H9 (cell line): Measurements from ENCODE around the gene NTRK2. TPM values are rescaled to one million over a fixed set of nuclear protein-coding genes. Genes with fewer than 3 reads are reported as not detected.

ENCODE experiments used
- DNase-seq: peaks from one replicate; pipeline ENCODE4 v3.0.0-alpha.2; 2017
- H2AFZ ChIP-seq: one replicate; pipeline ENCODE4 v1.6.1; 2013; ENCODE audit warnings: mild to moderate bottlenecking, low read length, control low read depth, moderate library complexity
- H2AK5ac ChIP-seq: 2 replicates; pipeline ENCODE4 v1.6.1; 2013; ENCODE audit warnings: low read length, control low read depth, mixed read lengths; ENCODE audit not compliant: insufficient read length
- H2BK120ac ChIP-seq: one replicate; pipeline ENCODE4 v1.6.1; 2013; ENCODE audit warnings: low read depth, mild to moderate bottlenecking, low read length, control low read depth, inconsistent platforms; ENCODE audit not compliant: poor library complexity, severe bottlenecking
- H2BK12ac ChIP-seq: 2 replicates; pipeline ENCODE4 v1.6.1; 2013; ENCODE audit warnings: low read length, control low read depth, mixed read lengths, low read depth; ENCODE audit not compliant: insufficient read length
- H2BK15ac ChIP-seq: 2 replicates; pipeline ENCODE4 v1.6.1; 2013; ENCODE audit warnings: low read depth, low read length, control low read depth
- H2BK20ac ChIP-seq: one replicate; pipeline ENCODE4 v1.6.1; 2013; ENCODE audit warnings: low read depth, mild to moderate bottlenecking, low read length, control low read depth, inconsistent platforms; ENCODE audit not compliant: poor library complexity, severe bottlenecking
- H2BK5ac ChIP-seq: 2 replicates; pipeline ENCODE4 v1.6.1; 2013; ENCODE audit warnings: low read length, control low read depth, mixed read lengths; ENCODE audit not compliant: insufficient read length
- H3K14ac ChIP-seq: 2 replicates; pipeline ENCODE4 v1.6.1; 2013; ENCODE audit warnings: low read length, control low read depth; ENCODE audit not compliant: insufficient read depth
- H3K18ac ChIP-seq: 2 replicates; pipeline ENCODE4 v1.6.1; 2013; ENCODE audit warnings: low read depth, mild to moderate bottlenecking, mixed read lengths, low read length, control low read depth; ENCODE audit not compliant: insufficient read length
- H3K23ac ChIP-seq: 2 replicates; pipeline ENCODE4 v1.6.1; 2013; ENCODE audit warnings: low read length, control low read depth, mixed read lengths, low read depth; ENCODE audit not compliant: insufficient read length
- H3K23me2 ChIP-seq: 2 replicates; pipeline ENCODE4 v1.6.1; 2013; ENCODE audit warnings: low read depth, mild to moderate bottlenecking, mixed read lengths, low read length, control low read depth; ENCODE audit not compliant: insufficient read length, poor library complexity, severe bottlenecking
- H3K27ac ChIP-seq: 2 replicates; pipeline ENCODE4 v1.5.1; 2013; ENCODE audit warnings: low read length, control low read depth, mixed read lengths, low read depth; ENCODE audit not compliant: insufficient read length
- H3K27me3 ChIP-seq: 2 replicates; pipeline ENCODE4 v1.6.1; 2013; ENCODE audit warnings: low read length, control low read depth, inconsistent platforms; ENCODE audit not compliant: insufficient read depth
- H3K4ac ChIP-seq: 2 replicates; pipeline ENCODE4 v1.6.1; 2013; ENCODE audit warnings: low read depth, mild to moderate bottlenecking, control low read depth, inconsistent platforms, low read length, moderate library complexity
- H3K4me1 ChIP-seq: 2 replicates; pipeline ENCODE4 v1.6.1; 2013; ENCODE audit warnings: low read length, control low read depth, inconsistent platforms; ENCODE audit not compliant: insufficient read depth
- H3K4me2 ChIP-seq: 2 replicates; pipeline ENCODE4 v1.6.1; 2013; ENCODE audit warnings: low read length, control low read depth, mixed read lengths; ENCODE audit not compliant: insufficient read length, insufficient read depth
- H3K56ac ChIP-seq: 2 replicates; pipeline ENCODE4 v1.6.1; 2013; ENCODE audit warnings: low read depth, mild to moderate bottlenecking, mixed read lengths, low read length, control low read depth; ENCODE audit not compliant: insufficient read length
- H3K79me1 ChIP-seq: 2 replicates; pipeline ENCODE4 v1.6.1; 2013; ENCODE audit warnings: low read depth, mild to moderate bottlenecking, moderate library complexity, low read length, control low read depth, inconsistent platforms; ENCODE audit not compliant: insufficient read depth, poor library complexity, severe bottlenecking
- H3K79me2 ChIP-seq: 2 replicates; pipeline ENCODE4 v1.6.1; 2013; ENCODE audit warnings: low read length, control low read depth, inconsistent platforms; ENCODE audit not compliant: insufficient read depth
- H3K9ac ChIP-seq: 2 replicates; pipeline ENCODE4 v1.6.1; 2013; ENCODE audit warnings: low read length, control low read depth, mixed read lengths; ENCODE audit not compliant: insufficient read length; ENCODE audit errors: extremely low read depth
- H3K9me3 ChIP-seq: one replicate; pipeline ENCODE4 v1.6.1; 2013; ENCODE audit warnings: low read depth, low read length, inconsistent platforms; ENCODE audit not compliant: control insufficient read depth
- H3T11ph ChIP-seq: one replicate; pipeline ENCODE4 v1.6.1; 2013; ENCODE audit warnings: mild to moderate bottlenecking, low read length, control low read depth, inconsistent platforms
- H4K20me1 ChIP-seq: one replicate; pipeline ENCODE4 v1.6.1; 2013; ENCODE audit not compliant: control insufficient read depth, insufficient read length, insufficient read depth
- H4K5ac ChIP-seq: 2 replicates; pipeline ENCODE4 v1.6.1; 2013; ENCODE audit warnings: low read depth, mild to moderate bottlenecking, mixed read lengths, low read length, control low read depth; ENCODE audit not compliant: insufficient read length
- H4K8ac ChIP-seq: replicated peaks from 2 replicates; pipeline ENCODE4 v1.6.1; 2013; ENCODE audit warnings: low read length, control low read depth, mixed read lengths, low read depth; ENCODE audit not compliant: insufficient read length
- H4K91ac ChIP-seq: 2 replicates; pipeline ENCODE4 v1.6.1; 2013; ENCODE audit warnings: low read depth, mild to moderate bottlenecking, moderate library complexity, mixed read lengths, low read length, control low read depth; ENCODE audit not compliant: insufficient read length
- H3K27ac Mint-ChIP-seq, 3 experiments: 2 replicates in 2 of 3; 3 replicates in 1 of 3; pipeline ENCODE4 v1.8.0; 2020 to 2021; ENCODE audit warnings: mixed read lengths in 3 of 3, mild to moderate bottlenecking in 1 of 3, moderate library complexity in 1 of 3
- H3K27me3 Mint-ChIP-seq: 2 replicates; pipeline ENCODE4 v1.8.0; 2021; ENCODE audit warnings: low read depth, mild to moderate bottlenecking, moderate library complexity, mixed read lengths
- H3K36me3 Mint-ChIP-seq, 3 experiments: 2 replicates in 2 of 3; 3 replicates in 1 of 3; pipeline ENCODE4 v1.8.0; 2020 to 2021; ENCODE audit warnings: low read depth in 3 of 3, mixed read lengths in 3 of 3; ENCODE audit not compliant: insufficient read depth in 1 of 3
- H3K4me1 Mint-ChIP-seq, 2 experiments: 2 replicates each; pipeline ENCODE4 v1.8.0; 2020; ENCODE audit warnings: mixed read lengths in 2 of 2
- H3K4me3 Mint-ChIP-seq, 2 experiments: 2 replicates in 1 of 2; 3 replicates in 1 of 2; pipeline ENCODE4 v1.8.0; 2020 to 2021; ENCODE audit warnings: mild to moderate bottlenecking in 2 of 2, mixed read lengths in 2 of 2, moderate library complexity in 1 of 2
- H3K9me3 Mint-ChIP-seq, 2 experiments: 2 replicates in 1 of 2; 3 replicates in 1 of 2; pipeline ENCODE4 v1.8.0; 2020; ENCODE audit warnings: mild to moderate bottlenecking in 2 of 2, mixed read lengths in 2 of 2, moderate library complexity in 1 of 2
- WGBS: extraction: QIAGEN DNeasy Blood & Tissue Kit; methylation state at CpG from one replicate; pipeline ENCODE4 v1.1.7; 2013; ENCODE audit warnings: missing lambda C conversion rate, low lambda C conversion rate, mixed read lengths; ENCODE audit not compliant: insufficient read length; ENCODE audit errors: extremely low coverage; 5-methylcytosine and 5-hydroxymethylcytosine counted together
- total RNA-seq: library from RNA; stranded (reverse); gene quantifications from 2 replicates; pipeline ENCODE4 v1.2.1, GENCODE V29; 2021
- TF ChIP-seq, protein P1 (sequence below): fragments of 200-600 bp; sonication (generic); conservative IDR thresholded peaks from 3 replicates; pipeline ENCODE4 v1.8.0; 2021; ENCODE audit warnings: antibody characterized with exemption, mild to moderate bottlenecking

NTRK2 gene
- total RNA-seq, 1 experiment from 2014 or later, result 0.02 TPM

DNA sequence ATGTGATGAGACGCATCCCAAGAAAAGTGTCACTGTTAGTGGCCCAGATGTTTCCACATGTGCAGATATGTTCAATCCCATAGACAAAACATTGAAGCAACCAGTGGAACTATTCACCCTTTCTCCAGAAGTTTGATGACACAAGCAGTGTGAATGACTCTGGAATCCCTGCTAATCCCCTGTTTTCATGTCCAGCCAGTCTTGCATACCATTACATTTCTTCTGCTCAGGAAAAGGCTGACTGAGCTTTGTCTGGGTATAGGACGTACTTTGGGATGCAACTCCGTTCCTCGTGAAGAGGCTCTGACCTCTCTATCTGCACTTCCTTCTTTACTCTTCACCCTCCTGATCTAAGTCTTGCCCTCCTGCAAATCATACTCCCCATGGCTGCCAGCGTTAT is 172.4 kb downstream of the NTRK2 start:
- Histone ChIP-seq H3K18ac (no peak overlapping the region), H3K56ac (no peak overlapping the region), H2BK5ac (no peak overlapping the region), H3K14ac (no peak overlapping the region), H4K91ac (no peak overlapping the region), H3K9ac (no peak overlapping the region), H3K4me1 (no peaks in the 10 kb centered on the region; the same call in none of the 2 replicates), H4K8ac (no peak overlapping the region), H2AK5ac (no peak overlapping the region), H2BK20ac (no peak overlapping the region), H3K27me3 (no peaks in the 10 kb centered on the region), H4K20me1 (no peaks in the 10 kb centered on the region), H3K27ac (no peak overlapping the region), H3K79me1 (no peaks in the 10 kb centered on the region), H3K79me2 (no peaks in the 10 kb centered on the region), H3T11ph (no peak overlapping the region), H2AFZ (no peak overlapping the region), H4K5ac (no peak overlapping the region), H3K4me2 (no peak overlapping the region), H2BK12ac (no peak overlapping the region), H3K9me3 (no peaks in the 10 kb centered on the region), H3K4ac (no peak overlapping the region), H3K23me2 (no peaks in the 10 kb centered on the region), H3K23ac (no peak overlapping the region), H2BK120ac (no peak overlapping the region), H2BK15ac (no peak overlapping the region)
- TF ChIP-seq, protein P1, sequence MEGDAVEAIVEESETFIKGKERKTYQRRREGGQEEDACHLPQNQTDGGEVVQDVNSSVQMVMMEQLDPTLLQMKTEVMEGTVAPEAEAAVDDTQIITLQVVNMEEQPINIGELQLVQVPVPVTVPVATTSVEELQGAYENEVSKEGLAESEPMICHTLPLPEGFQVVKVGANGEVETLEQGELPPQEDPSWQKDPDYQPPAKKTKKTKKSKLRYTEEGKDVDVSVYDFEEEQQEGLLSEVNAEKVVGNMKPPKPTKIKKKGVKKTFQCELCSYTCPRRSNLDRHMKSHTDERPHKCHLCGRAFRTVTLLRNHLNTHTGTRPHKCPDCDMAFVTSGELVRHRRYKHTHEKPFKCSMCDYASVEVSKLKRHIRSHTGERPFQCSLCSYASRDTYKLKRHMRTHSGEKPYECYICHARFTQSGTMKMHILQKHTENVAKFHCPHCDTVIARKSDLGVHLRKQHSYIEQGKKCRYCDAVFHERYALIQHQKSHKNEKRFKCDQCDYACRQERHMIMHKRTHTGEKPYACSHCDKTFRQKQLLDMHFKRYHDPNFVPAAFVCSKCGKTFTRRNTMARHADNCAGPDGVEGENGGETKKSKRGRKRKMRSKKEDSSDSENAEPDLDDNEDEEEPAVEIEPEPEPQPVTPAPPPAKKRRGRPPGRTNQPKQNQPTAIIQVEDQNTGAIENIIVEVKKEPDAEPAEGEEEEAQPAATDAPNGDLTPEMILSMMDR, result no peak
- WGBS, result no CpG with 5 or more reads among the region's 5 CpGs
- no peak for DNase-seq
- peaks cover 7 to 18% of the 10 kb centered on the region in 2 experiments for H3K9me3 Mint-ChIP-seq
- peaks cover 37 to 41% of the 10 kb centered on the region in 2 experiments for H3K4me1 Mint-ChIP-seq
- no peak overlapping the region for H3K4me3 Mint-ChIP-seq
- H3K27ac Mint-ChIP-seq, result no peak overlapping the region
- peaks cover 0 to 21% (median 2%) of the 10 kb centered on the region in 3 experiments; a peak in 4 of 7 replicates for H3K36me3 Mint-ChIP-seq
- peaks cover 7% of the 10 kb centered on the region for H3K27me3 Mint-ChIP-seq
